T-helper 1 cell treated with Interleukin-12 subunit alpha and Interleukin-12 subunit beta and Interleukin-4 antibody, amounts not matched to agents 30 ng/mL and 1 ng/mL, for 36 hours (primary cell): ENCODE data around the gene SCT. TPM values are rescaled to one million over a fixed set of nuclear protein-coding genes. Genes with fewer than 3 reads are reported as not detected.

Experiments used
- intact Hi-C: fragments of 100-400 bp; cut with micrococcal nuclease; formaldehyde crosslinking; loops from one replicate; pipeline ENCODE4 v1.15.1; 2024
- total RNA-seq: library from RNA; stranded (reverse); gene quantifications from 2 replicates; pipeline ENCODE4 v1.2.3, GENCODE V29; 2022

Gene SCT
- total RNA-seq, 1 donor from 2014 or later, result not detected

GRCh38 chr11:611001-611996, 15.7 kb downstream of the SCT start:
- intact Hi-C loops, result no loop called here

GRCh38 chr11:610146-610801, 16.7 kb downstream of the SCT start:
- intact Hi-C loops, result no loop called here

DNA sequence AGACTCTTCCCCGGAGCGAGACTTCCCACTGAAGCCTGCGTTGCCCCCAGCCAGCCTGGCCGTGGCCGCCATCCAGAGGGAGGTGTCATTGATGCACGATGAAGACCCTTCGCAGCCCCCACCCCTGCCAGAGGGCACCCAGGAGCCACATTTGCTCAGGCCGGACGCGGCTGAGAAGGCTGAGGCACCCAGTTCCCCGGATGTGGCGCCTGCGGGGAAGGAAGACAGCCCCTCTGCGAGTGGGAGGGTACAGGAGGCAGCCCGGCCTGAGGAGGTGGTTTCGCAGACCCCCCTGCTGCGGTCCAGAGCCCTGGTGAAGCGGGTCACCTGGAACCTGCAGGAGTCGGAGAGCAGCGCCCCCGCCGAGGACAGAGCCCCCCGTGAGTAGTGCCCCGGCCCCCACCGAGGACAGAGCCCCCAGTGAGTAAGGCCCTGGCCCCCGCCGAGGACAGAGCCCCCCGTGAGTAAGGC, 17.6 kb downstream of the SCT start:
- intact Hi-C loops, result no loop called here

DNA sequence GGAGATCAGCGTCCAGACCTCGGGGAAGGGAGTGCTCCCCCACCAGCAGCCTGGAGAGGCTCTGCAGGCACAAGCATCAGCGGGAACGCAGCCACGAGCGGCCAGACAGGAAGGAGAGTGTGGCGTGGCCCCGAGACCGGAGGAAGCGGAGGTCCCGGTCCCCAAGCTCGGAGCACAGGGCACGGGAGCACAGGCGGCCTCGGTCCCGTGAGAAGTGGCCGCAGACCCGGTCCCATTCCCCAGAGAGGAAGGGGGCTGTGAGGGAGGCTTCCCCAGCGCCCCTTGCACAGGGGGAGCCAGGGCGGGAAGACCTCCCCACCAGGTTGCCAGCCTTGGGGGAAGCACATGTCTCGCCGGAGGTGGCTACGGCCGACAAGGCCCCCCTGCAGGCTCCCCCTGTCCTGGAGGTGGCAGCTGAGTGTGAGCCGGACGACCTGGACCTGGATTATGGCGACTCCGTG, 18.2 kb downstream of the SCT start:
- intact Hi-C loops, result no loop called here

- intact Hi-C loops, result no loop called here
Observed at GRCh38 chr11:607971-608659, 18.9 kb downstream of the SCT start.

- intact Hi-C loops, result no loop called here
Observed at GRCh38 chr11:607020-607780, 19.8 kb downstream of the SCT start.

DNA sequence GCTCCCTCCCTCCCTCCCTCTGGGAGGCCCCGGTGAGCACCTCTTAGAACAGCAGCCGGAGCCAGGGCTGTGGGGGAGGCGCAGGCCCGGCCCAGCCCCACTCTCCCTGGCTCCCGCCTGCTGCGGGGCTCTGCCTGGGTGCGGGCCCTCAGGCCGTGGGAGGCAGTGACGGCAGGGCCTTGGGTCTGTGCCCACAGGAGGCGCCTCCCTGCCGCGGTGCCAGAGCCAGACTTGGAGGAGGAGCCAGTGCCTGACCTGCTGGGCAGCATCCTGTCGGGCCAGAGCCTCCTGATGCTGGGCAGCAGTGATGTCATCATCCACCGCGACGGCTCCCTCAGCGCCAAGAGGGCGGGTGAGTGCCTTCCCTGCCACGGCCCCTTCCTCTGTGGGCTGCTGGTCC, 20.7 kb downstream of the SCT start:
- intact Hi-C loops, result no loop called here

DNA sequence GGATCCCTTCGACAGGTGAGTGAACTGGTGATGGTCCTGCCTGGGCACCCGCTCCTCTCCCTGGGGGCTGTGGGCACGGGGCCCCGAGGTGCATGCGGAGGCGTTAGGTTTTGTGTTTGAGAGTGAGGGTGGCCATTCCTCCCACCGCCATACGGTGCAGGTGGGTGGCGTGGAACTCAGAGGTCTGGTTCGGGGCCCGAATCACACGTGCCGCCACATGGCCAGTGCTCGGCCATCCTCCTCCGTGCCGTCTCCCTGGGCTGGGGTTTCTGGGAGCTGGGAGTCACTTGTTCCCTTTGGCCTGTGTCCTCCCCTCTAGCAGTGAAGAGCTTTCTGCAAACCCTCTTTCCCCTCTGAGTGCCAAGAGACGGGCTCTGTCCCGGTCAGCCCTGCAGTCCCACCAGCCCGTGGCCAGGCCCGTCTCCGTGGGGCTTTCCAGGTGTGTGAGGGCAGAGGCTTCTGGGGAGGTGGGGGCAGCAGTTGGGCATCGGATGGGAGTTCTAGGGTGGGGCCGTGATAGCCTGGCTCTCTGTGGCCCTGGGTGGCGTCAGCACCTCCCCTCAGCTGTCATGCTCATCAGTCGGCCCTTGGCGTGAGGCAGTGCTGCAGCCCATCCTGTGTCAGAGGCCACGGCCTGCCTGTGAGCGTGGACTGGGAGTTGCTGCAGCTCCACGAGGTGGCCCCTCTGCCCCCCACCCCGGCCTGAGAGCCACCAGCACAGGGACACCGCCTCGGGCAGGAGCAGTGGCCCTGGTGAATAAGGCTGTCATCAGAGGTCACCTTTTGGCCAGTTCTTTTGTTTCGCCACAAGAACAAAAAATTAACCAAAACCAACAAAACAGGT, 21.5 kb downstream of the SCT start:
- intact Hi-C loops, result no loop called here

DNA sequence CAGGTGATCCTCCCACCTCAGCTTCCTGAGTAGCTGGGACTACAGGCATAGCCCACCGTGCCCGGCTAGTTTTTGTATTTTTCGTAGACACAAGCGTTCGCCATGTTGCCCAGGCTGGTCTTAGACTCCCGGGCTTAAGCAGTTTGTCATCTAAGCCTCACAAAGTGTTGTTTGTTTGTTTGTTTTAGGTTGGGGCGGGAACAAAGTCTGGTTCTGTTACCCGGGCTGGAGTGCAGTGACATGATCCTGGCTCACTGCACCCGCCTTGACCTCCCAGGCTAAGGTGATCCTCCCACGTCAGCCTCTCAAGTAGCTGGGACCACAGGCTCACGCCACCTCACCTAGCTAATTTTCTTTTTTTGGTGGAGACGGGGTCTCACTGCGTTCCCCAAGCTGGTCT, 23.8 kb downstream of the SCT start:
- intact Hi-C loops, result no loop called here

GRCh38 chr11:601573-602245, 25.3 kb downstream of the SCT start:
- intact Hi-C loops, result no loop called here

DNA sequence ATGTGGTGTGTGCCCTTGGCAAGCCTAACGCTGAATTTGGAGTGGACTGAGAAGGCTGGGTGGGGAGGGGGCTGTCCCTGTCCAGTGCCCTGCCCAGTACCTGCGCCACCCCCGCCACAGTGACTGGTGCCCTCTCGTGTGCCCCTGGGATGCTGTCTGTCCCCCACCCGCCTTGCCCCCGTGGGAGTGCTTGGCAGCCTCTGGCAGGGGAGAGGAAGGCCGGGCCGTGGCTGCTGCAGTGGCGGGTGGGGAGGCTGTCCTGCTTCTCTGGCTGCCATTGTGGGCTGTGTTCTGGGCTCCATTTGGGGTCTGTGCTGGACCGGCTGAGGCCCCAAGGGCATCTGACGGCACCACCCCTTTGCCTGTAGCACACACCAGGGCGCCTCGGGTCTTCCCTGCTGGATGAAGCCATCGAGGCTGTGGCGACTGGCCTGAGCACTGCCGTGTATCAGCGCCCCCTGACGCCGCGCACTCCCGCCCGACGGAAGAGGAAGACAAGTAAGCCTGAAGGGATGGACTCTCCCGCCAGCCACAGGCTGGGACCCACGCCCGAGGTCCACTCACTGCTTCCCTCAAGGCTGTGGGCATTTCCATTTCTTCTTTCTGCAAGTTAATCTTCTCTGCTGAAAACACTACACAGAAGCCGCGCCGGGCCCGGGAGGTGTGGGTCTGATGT, 28.8 kb downstream of the SCT start:
- intact Hi-C loops, result no loop called here

DNA sequence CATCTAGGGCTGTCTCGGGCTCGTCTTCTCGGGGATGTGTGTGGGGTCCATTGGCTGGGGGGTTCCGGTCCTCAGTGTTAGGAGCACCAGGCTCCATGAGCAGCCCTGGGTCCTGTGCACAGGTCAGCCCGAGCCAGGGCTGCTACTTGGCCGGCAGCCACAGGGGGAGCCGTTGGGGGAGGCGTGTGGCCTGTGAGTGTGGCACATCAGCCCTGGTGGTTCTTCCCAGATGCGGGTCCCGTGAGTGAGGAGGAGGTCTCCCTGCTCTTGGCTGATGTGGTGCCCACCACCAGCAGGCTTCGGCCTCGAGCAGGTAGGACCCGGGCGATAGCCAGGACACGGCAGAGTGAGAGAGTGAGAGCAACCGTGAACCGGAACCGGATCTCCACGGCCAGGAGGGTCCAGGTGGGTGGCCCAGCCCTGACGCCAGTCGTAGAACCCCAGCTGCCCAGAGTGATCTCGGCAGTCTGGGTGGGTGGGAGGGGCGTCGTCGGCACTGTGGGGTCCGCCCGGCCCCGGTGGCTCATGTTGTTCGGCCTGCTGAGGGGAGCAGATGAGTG, 29.7 kb downstream of the SCT start:
- intact Hi-C loops, result no loop called here

DNA sequence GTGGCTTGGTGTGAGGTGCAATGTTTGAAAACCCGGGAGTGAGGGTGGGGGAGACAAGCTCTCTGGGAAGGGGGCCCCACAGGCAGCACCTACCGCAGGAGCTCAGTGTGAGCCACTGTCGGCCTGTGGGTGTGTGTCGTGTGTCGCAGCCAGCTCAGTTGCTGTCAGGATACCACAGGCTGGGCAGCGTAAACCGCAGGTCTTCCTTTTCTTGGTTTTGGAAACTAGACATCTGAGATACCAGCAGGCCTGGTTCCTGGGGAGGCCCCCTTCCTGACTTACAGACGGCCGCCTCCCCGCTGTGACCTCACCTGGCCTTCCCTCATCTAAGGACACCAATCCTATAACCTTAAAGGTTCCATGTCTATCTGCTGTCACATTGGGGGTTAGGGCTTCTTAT, 30.6 kb downstream of the SCT start:
- intact Hi-C loops, result no loop called here

GRCh38 chr11:595400-595799, 31.6 kb downstream of the SCT start:
- intact Hi-C loops, result no loop called here

- intact Hi-C loops, result no loop called here
Observed at GRCh38 chr11:593347-593746, 33.6 kb downstream of the SCT start.

GRCh38 chr11:592918-593317, 34.1 kb downstream of the SCT start:
- intact Hi-C loops, result no loop called here

GRCh38 chr11:592501-592900, 34.5 kb downstream of the SCT start:
- intact Hi-C loops, result no loop called here

GRCh38 chr11:590997-591396, 36.0 kb downstream of the SCT start:
- intact Hi-C loops, result no loop called here

GRCh38 chr11:589798-590197, 37.2 kb downstream of the SCT start:
- intact Hi-C loops, result loop anchor here (2.0 kb wide), 1 partner anchor 29 kb away; the partner anchor contains the start of genes LMNTD2 and RASSF7
